Suprapubic skin (tissue), 4 donors: Measurements from ENCODE around the gene EFCAB6. TPM values are rescaled to one million over a fixed set of nuclear protein-coding genes. Genes with fewer than 3 reads are reported as not detected.

Source experiments
- DNase-seq, 2 donors: peaks; one replicate each; pipeline ENCODE4 v3.0.0-alpha.2; 2019; ENCODE audit warnings: low spot score in 2 of 2
- H3K27ac ChIP-seq: fragments of 200-600 bp; sonication (generic); one replicate; pipeline ENCODE4 v1.5.1; 2019
- H3K27me3 ChIP-seq: fragments of 200-600 bp; sonication (generic); one replicate; pipeline ENCODE4 v1.5.1; 2019
- H3K36me3 ChIP-seq: fragments of 200-600 bp; sonication (generic); one replicate; pipeline ENCODE4 v1.5.1; 2019
- H3K4me1 ChIP-seq: fragments of 200-600 bp; sonication (generic); one replicate; pipeline ENCODE4 v1.5.1; 2019
- H3K4me3 ChIP-seq: fragments of 200-600 bp; sonication (generic); one replicate; pipeline ENCODE4 v1.5.1; 2019; ENCODE audit warnings: mild to moderate bottlenecking
- H3K9me3 ChIP-seq: fragments of 200-600 bp; sonication (generic); one replicate; pipeline ENCODE4 v1.5.1; 2019
- CTCF ChIP-seq, 2 donors: fragments of 200-600 bp in 1 of 2; fragments of 450-650 bp in 1 of 2; sonication (generic) in 1 of 2; IDR thresholded peaks; one replicate each; pipeline ENCODE4 v1.5.1; 2016 to 2019; ENCODE audit warnings: antibody characterized with exemption in 2 of 2, mild to moderate bottlenecking in 1 of 2, moderate library complexity in 1 of 2
- EP300 ChIP-seq: sonication (generic); formaldehyde crosslinking; IDR thresholded peaks from one replicate; pipeline ENCODE4 v1.6.1; 2017; ENCODE audit warnings: antibody characterized with exemption
- POLR2A ChIP-seq, 2 donors: fragments of 450-650 bp; IDR thresholded peaks; one replicate each; pipeline ENCODE4 v1.6.1; 2017; ENCODE audit warnings: antibody characterized with exemption in 2 of 2, mild to moderate bottlenecking in 2 of 2, moderate library complexity in 2 of 2
- POLR2AphosphoS5 ChIP-seq, 3 donors: sonication (generic); formaldehyde crosslinking; IDR thresholded peaks; one replicate each; pipeline ENCODE4 v1.6.1; 2017; ENCODE audit warnings: antibody characterized with exemption in 3 of 3
- WGBS: methylation state at CpG from one replicate; pipeline ENCODE4 v1.1.5; 2018; 5-methylcytosine and 5-hydroxymethylcytosine counted together
- total RNA-seq, 4 donors: library from RNA; depleted of rRNA; stranded (reverse); fragments of >200 nt; gene quantifications; one replicate each; pipeline ENCODE4 v1.1.0, GENCODE V29; 2016

Gene EFCAB6
- total RNA-seq, 4 donors from 2014 or later: 1.9 to 4.9 (median 2.9) TPM

- Histone ChIP-seq H3K27me3 (no peaks in the 10 kb centered on the region), H3K36me3 (no peaks in the 10 kb centered on the region), H3K27ac (no peak overlapping the region), H3K4me3 (no peak overlapping the region), H3K9me3 (peaks cover 7% of the 10 kb centered on the region), H3K4me1 (no peaks in the 10 kb centered on the region)
- TF ChIP-seq EP300: no peak
- no peak for TF ChIP-seq POLR2AphosphoS5 (IDR thresholded peaks at IDR 0.05)
- no peak for TF ChIP-seq POLR2A (IDR thresholded peaks at IDR 0.05)
- no peak for TF ChIP-seq CTCF (IDR thresholded peaks at IDR 0.05)
- no peak for DNase-seq
- WGBS: 89% methylated on average over 9 of the region's 9 CpGs
These were observed 211.8 kb downstream of the EFCAB6 start for GRCh38 chr22:43600265-43600664.

- WGBS: 66% methylated on average over 11 of the region's 11 CpGs
- no peaks in the 10 kb centered on the region for H3K36me3 ChIP-seq
- TF ChIP-seq EP300 (no peak), CTCF (IDR thresholded peaks at IDR 0.05) (no peak), POLR2A (IDR thresholded peaks at IDR 0.05) (no peak), POLR2AphosphoS5 (IDR thresholded peaks at IDR 0.05) (no peak)
- no peaks in the 10 kb centered on the region for H3K4me1 ChIP-seq
- H3K9me3 ChIP-seq: peaks cover 13% of the 10 kb centered on the region
- no peaks in the 10 kb centered on the region for H3K27me3 ChIP-seq
- no peak overlapping the region for H3K27ac ChIP-seq
- no peak for DNase-seq
- no peak overlapping the region for H3K4me3 ChIP-seq
These were observed 219.6 kb downstream of the EFCAB6 start for GRCh38 chr22:43592476-43592875.

DNA sequence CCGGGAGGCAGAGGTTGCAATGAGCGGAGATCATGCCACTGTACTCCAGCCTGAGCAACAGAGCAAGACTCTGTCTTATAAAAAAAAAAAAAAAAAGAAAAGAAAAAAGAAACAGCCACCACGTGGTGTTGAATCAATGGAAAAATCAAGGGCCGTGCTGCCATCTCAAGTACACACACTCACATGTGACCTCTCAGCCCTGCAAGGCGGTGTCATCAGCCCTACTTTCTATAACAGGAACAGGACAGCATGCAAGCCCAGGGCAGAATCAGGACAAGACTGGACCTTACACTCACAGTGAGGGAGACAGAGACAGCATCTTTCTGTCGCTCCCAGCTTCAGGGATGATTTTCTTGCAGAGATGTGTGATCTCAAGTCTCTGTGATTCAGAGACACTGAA, 220.7 kb downstream of the EFCAB6 start:
- H3K27ac ChIP-seq: no peak overlapping the region
- H3K36me3 ChIP-seq: no peaks in the 10 kb centered on the region
- 81% methylated on average over 6 of the region's 6 CpGs for WGBS
- no peak for DNase-seq
- no peaks in the 10 kb centered on the region for H3K27me3 ChIP-seq
- no peaks in the 10 kb centered on the region for H3K4me1 ChIP-seq
- H3K9me3 ChIP-seq: peaks cover 8% of the 10 kb centered on the region
- TF ChIP-seq POLR2A (IDR thresholded peaks at IDR 0.05): no peak
- TF ChIP-seq EP300: no peak
- no peak overlapping the region for H3K4me3 ChIP-seq

GRCh38 chr22:43587574-43587973, 224.5 kb downstream of the EFCAB6 start:
- WGBS: 3% methylated on average over 1 of the region's 1 CpG
- no peak for DNase-seq
- Histone ChIP-seq H3K4me3 (no peak overlapping the region), H3K4me1 (no peaks in the 10 kb centered on the region), H3K27ac (no peak overlapping the region), H3K27me3 (no peaks in the 10 kb centered on the region), H3K36me3 (no peaks in the 10 kb centered on the region), H3K9me3 (peaks cover 3% of the 10 kb centered on the region)
- TF ChIP-seq EP300 (no peak), CTCF (IDR thresholded peaks at IDR 0.05) (no peak), POLR2AphosphoS5 (IDR thresholded peaks at IDR 0.05) (no peak)

DNA sequence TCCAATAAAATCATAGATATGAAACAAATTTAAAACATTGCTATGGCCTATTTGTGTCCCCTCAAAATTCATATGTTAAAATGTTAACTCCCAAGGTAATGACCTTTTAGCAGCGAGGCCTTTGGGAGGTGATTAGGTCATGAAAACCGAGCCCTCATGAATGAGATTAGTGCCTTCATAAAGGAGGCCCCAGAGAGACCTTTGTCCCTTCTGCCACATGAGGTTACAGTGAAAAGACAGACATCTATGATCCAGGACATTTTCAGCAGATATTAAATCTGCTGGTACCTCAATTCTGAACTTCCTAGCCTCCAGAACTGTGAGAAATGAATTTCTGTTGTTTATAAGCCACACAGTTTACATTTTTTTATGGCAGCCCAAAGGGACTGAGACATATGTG, 228.6 kb downstream of the EFCAB6 start:
- no peak for DNase-seq
- no peak overlapping the region for H3K4me3 ChIP-seq
- 72% methylated on average over 2 of the region's 2 CpGs for WGBS
- no peak for TF ChIP-seq CTCF (IDR thresholded peaks at IDR 0.05)
- no peaks in the 10 kb centered on the region for H3K27me3 ChIP-seq
- H3K27ac ChIP-seq: no peak overlapping the region
- H3K4me1 ChIP-seq: no peaks in the 10 kb centered on the region
- H3K9me3 ChIP-seq: peaks cover 3% of the 10 kb centered on the region
- H3K36me3 ChIP-seq: no peaks in the 10 kb centered on the region

- no peak for DNase-seq
- TF ChIP-seq EP300 (no peak), POLR2AphosphoS5 (IDR thresholded peaks at IDR 0.05) (no peak), POLR2A (IDR thresholded peaks at IDR 0.05) (no peak), CTCF (IDR thresholded peaks at IDR 0.05) (no peak)
- H3K36me3 ChIP-seq: no peaks in the 10 kb centered on the region
- H3K4me3 ChIP-seq: no peak overlapping the region
- H3K4me1 ChIP-seq: no peaks in the 10 kb centered on the region
- no peak overlapping the region for H3K27ac ChIP-seq
- 77% methylated on average over 1 of the region's 1 CpG for WGBS
- H3K27me3 ChIP-seq: no peaks in the 10 kb centered on the region
- H3K9me3 ChIP-seq: peaks cover 3% of the 10 kb centered on the region
These were observed 229.7 kb downstream of the EFCAB6 start for GRCh38 chr22:43582394-43582793.
